Activated CD8-positive, alpha-beta memory T cell treated with anti-CD3 and anti-CD28 coated beads, Interleukin-2, amount 50 U/mL, for 48 hours (primary cell): ENCODE measurements around the gene HOXA9.

Source experiments
- DNase-seq: peaks from one replicate; pipeline ENCODE4 v3.0.0-alpha.2; 2020

HOXA9 gene

GRCh38 chr7:27175626-27176523 lies 10.5 kb upstream of the HOXA9 start:
- no peak for DNase-seq

GRCh38 chr7:27174874-27175625 lies 9.7 kb upstream of the HOXA9 start:
- DNase-seq = peak; percentile 46

GRCh38 chr7:27173956-27174873 lies 8.9 kb upstream of the HOXA9 start, which contains the start of gene HOXA10:
Gene HOXA10, minus strand, starts transcription at chr7:27174320. Its CDS starts 14 bp downstream, at chr7:27174306.
- peak; percentile 52 for DNase-seq

GRCh38 chr7:27173511-27173955 lies 8.2 kb upstream of the HOXA9 start:
- DNase-seq = no peak

GRCh38 chr7:27172823-27173510 lies 7.6 kb upstream of the HOXA9 start:
- peak; percentile 64 for DNase-seq

GRCh38 chr7:27172315-27172774 lies 7.0 kb upstream of the HOXA9 start:
- DNase-seq = peak; percentile 57

- peak; percentile 55 for DNase-seq
These were observed 6.4 kb upstream of the HOXA9 start for GRCh38 chr7:27171637-27172314.

- DNase-seq = peak; percentile 54
These were observed 5.9 kb upstream of the HOXA9 start for GRCh38 chr7:27171325-27171636.

- DNase-seq = no peak
These were observed 5.3 kb upstream of the HOXA9 start for GRCh38 chr7:27170426-27171324.

- DNase-seq = no peak
These were observed 4.5 kb upstream of the HOXA9 start for GRCh38 chr7:27169658-27170425.

- no peak for DNase-seq
These were observed 3.1 kb upstream of the HOXA9 start for GRCh38 chr7:27168265-27168947.

GRCh38 chr7:27167916-27168264 lies 2.6 kb upstream of the HOXA9 start:
- DNase-seq = no peak

GRCh38 chr7:27166531-27167505 lies 1.5 kb upstream of the HOXA9 start:
- DNase-seq = peak; percentile 64

- DNase-seq = peak; percentile 61
These were observed 726 bp upstream of the HOXA9 start for GRCh38 chr7:27165996-27166530.

- DNase-seq = peak; percentile 65
These were observed 809 bp downstream of the HOXA9 start for GRCh38 chr7:27164367-27165088.

GRCh38 chr7:27164045-27164366 lies 1.3 kb downstream of the HOXA9 start:
- no peak for DNase-seq
